HG03439 (cell line): Measurements from ENCODE around the gene SLCO3A1.
"Not testable (repeated sequence)": the region's sequence is repeated elsewhere in the genome, so short reads cannot be mapped to it uniquely, and the experiment has no call there.

Experiments used
- ATAC-seq: cut with Tn5 transposase; IDR thresholded peaks from one replicate; pipeline ENCODE4 v1.9.1; 2021; ENCODE audit warnings: mild to moderate bottlenecking, moderate library complexity; ENCODE audit not compliant: unreplicated experiment

Gene SLCO3A1

GRCh38 chr15:92059036-92059970 is 205.8 kb downstream of the SLCO3A1 start:
- no peak for ATAC-seq

GRCh38 chr15:92059971-92060311 is 206.4 kb downstream of the SLCO3A1 start:
- ATAC-seq = not testable (repeated sequence)

GRCh38 chr15:92061511-92062195 is 208.1 kb downstream of the SLCO3A1 start:
- no peak for ATAC-seq

- ATAC-seq = no peak
Measured at GRCh38 chr15:92062505-92062904, 209.0 kb downstream of the SLCO3A1 start.

- no peak for ATAC-seq
Measured at GRCh38 chr15:92068121-92068520, 214.6 kb downstream of the SLCO3A1 start.

GRCh38 chr15:92069308-92070250 is 216.1 kb downstream of the SLCO3A1 start:
- ATAC-seq = no peak

GRCh38 chr15:92070251-92070650 is 216.7 kb downstream of the SLCO3A1 start:
- not testable (repeated sequence) for ATAC-seq

GRCh38 chr15:92071045-92071634 is 217.6 kb downstream of the SLCO3A1 start:
- no peak for ATAC-seq

- no peak for ATAC-seq
Measured at GRCh38 chr15:92073044-92073785, 219.7 kb downstream of the SLCO3A1 start.

- no peak for ATAC-seq
Measured at GRCh38 chr15:92074101-92074500, 220.6 kb downstream of the SLCO3A1 start.

GRCh38 chr15:92074646-92075045 is 221.1 kb downstream of the SLCO3A1 start:
- no peak for ATAC-seq

GRCh38 chr15:92075764-92076163 is 222.3 kb downstream of the SLCO3A1 start:
- ATAC-seq = no peak

GRCh38 chr15:92076541-92076940 is 223.0 kb downstream of the SLCO3A1 start:
- ATAC-seq = no peak

- peak; percentile 63 for ATAC-seq
Measured at GRCh38 chr15:92077353-92078085, 224.0 kb downstream of the SLCO3A1 start.

- ATAC-seq = no peak
Measured at GRCh38 chr15:92078270-92078669, 224.8 kb downstream of the SLCO3A1 start.

GRCh38 chr15:92079047-92079446 is 225.5 kb downstream of the SLCO3A1 start:
- ATAC-seq = no peak

GRCh38 chr15:92079647-92080255 is 226.2 kb downstream of the SLCO3A1 start:
- no peak for ATAC-seq

- ATAC-seq = no peak
Measured at GRCh38 chr15:92082006-92082843, 228.7 kb downstream of the SLCO3A1 start.
